ENCODE measurements around the gene DSCAML1.

The DSCAML1 gene

DNA sequence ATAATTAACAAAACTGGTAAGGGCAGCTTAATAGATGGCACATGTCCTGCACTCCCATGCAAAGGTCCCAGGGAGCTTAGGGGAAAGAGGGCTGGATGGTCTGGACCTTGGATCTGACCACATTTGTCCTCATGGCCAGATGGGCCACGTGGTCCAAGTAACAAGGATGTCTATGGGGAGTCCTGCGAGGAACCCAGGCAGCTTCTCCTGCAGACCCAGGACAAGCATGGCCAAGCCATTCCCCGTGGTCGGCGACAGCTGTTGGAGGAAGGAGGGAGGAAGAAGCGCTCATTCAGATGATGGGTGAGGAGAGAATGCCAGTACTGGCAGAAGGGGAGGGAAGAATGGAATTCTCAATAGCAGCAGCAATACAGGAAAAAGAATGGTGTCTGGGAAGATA is 109.2 kb downstream of the DSCAML1 start:
- peak; percentile 5 for DNase-seq

GRCh38 chr11:117686711-117687110 is 110.3 kb downstream of the DSCAML1 start:
- no peak for DNase-seq

DNA sequence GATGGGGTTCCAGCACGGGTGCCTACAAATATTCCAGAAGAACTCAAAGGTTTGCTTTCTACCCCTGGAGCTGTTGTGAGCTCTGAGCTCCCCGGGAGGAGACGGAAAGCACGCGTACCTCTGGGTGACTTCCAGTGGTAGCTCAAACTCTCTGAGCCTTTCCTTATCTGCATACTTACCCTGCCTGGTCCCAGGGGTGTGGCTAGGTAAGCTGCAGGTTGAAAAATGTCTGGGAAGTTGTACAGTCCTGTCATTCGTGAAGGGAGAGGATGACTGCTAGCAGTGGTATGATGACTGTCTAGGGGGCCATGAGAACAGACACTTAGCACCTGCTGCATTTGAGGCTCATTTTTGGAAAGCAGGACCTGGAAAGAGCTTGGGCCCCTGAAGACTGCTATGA is 111.5 kb downstream of the DSCAML1 start:
- no peak for DNase-seq

GRCh38 chr11:117684731-117685130 is 112.3 kb downstream of the DSCAML1 start:
- DNase-seq = peak; percentile 17

- DNase-seq = no peak
Measured at GRCh38 chr11:117684111-117684510, 112.9 kb downstream of the DSCAML1 start.

DNA sequence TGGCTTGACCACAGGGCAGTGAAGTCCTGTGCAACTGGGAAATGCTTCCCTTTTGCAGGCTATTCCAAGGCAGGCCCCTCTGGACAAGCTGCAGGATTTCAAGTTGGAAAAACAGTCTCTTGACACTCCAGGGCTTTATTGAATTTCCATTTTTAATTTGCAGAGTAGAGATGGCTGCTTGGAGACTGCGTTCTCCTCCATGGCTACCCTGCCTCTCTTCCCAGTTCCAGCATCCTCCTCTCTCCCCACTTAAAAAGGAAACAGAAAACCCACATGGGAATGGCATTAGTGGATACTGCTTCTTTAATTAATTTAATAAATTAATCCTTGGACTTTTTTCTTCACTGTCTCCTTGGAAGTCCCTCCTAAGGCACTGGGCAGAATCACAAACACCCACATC is 115.6 kb downstream of the DSCAML1 start:
- no peak for DNase-seq

- no peak for DNase-seq
Measured at GRCh38 chr11:117679461-117679860, 117.6 kb downstream of the DSCAML1 start.

DNA sequence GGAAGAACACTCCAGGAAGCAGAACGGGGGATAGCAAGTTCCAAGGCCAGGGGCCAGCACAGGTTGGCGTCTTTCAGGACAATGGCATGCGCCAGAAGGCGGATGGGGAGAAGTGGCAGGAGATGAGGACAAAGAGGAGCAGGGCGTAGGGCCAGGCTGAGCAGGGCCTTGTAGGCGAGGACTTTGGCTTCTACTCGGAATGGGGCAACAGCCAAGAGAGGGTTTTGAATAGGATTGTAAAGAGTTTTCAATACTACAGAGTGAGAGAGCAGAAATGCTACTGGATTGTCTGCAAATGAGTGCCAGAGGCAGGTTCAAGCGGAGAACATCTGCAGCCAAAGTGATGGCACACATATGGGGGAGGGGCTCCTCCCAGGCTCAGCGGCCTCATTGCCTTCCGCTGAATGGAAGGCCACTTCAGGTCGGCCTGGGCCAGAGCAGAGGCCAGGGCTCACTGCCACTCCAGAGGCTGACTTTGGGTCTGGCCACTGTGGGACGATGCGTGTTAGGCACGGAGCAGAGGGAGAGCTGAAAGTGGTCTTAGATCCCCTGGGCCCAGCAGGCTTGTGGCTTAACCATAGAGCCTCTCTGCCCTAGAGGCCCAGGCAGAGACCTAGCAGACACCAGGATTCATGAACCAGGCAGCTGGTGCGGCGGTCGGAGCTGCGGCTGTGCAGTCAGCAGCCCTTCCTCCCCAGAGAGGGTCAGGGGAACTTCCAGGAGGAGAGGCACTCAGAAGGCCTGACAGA is 118.2 kb downstream of the DSCAML1 start:
- peak; percentile 18 for DNase-seq

DNA sequence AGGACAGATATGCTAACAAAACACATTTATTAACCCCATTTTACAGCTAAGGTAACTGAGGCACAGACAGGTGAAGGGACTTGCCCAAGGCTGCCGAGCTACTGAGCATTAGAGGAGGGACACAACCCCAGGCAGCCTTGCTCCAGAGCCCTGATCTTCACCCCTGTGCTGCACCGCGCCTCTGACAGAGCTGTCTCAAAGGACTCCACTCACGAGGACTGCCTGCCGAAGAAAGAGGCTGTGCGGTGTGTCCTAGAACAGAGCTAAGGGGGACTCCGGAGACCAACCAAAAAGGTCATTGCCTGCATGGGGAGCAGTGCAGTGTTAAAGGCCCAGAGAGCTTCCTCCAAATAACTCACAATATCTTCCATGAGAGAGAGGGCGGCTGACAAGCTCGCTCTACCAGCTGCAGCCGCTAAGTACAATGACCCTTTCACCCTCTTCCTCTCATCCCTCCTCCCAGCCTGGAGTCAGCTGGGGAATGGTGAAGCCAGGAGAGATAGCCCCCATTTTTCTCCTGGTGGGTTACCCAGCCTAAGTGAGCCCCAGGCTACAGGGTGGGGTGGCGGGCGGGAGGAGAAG is 119.2 kb downstream of the DSCAML1 start:
- DNase-seq = no peak

DNA sequence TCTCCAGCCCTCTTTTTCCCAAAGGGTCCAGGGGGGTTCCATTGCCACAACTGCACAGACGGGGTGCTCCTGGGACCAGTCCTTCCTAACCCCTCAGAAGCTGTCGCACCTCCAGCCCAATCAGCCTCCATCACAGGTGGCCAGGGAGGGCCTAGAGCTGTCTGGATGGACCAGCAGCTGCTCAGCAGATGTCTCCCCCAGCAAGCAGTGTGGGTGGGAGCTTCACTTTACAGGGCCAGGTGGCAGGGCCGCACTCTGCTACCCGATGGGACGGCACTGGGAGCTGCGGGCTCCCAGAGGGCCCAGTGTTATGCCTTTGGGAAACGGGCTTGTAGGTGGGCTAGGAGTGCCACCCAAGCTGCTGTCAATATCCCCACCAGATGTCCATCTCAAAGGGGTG is 120.5 kb downstream of the DSCAML1 start:
- no peak for DNase-seq

DNA sequence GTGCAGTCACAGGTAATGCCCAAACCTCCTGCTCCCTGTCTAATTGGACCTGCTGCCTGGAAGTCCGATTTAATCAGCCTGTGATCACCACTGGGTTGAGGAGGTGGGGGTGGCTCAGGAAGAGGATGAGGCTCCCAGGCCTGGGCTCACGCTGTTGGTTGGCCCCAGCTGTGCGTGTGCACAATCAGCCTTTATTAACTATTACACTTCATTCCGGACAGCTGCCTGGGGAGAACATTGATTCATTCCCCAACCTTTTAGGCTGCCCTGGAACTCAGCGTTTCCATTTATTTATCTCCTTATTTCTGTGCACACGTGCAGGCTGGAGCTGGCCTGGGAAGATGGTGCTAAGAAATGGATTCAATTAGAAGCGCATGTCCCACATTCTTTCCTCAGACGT is 123.4 kb downstream of the DSCAML1 start:
- DNase-seq = no peak

- DNase-seq = no peak
Measured at GRCh38 chr11:117671370-117671769, 125.6 kb downstream of the DSCAML1 start.

- DNase-seq = no peak
Measured at GRCh38 chr11:117670924-117671323, 126.1 kb downstream of the DSCAML1 start.

GRCh38 chr11:117670443-117670842 is 126.6 kb downstream of the DSCAML1 start:
- no peak for DNase-seq

DNA sequence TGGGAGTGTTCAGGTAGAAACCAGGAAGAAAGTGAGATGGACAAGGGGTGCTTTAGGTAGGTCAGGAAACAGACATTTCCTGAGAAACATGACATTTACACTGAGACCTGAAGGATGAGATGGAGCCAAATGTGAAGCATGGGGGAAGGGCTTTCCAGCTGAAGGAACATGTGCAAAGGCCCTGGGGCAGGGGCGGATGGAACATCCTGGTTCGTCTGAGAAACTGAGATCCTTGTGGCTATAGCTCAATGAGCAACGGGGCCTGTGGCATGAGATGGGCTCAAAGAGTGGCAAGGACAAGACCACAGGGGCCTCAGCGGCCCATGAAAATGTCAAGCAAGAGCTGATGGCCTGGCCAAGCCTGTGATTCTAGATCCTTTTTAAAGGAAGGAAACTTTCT is 127.4 kb downstream of the DSCAML1 start:
- no peak for DNase-seq

GRCh38 chr11:117669062-117669461 is 128.0 kb downstream of the DSCAML1 start:
- peak; percentile 76 for DNase-seq

GRCh38 chr11:117668321-117668751 is 128.7 kb downstream of the DSCAML1 start:
- DNase-seq = peak; percentile 90

GRCh38 chr11:117664897-117665296 is 132.1 kb downstream of the DSCAML1 start:
- DNase-seq = no peak

- DNase-seq = peak; percentile 11
Measured at GRCh38 chr11:117663821-117664220, 133.2 kb downstream of the DSCAML1 start.

DNA sequence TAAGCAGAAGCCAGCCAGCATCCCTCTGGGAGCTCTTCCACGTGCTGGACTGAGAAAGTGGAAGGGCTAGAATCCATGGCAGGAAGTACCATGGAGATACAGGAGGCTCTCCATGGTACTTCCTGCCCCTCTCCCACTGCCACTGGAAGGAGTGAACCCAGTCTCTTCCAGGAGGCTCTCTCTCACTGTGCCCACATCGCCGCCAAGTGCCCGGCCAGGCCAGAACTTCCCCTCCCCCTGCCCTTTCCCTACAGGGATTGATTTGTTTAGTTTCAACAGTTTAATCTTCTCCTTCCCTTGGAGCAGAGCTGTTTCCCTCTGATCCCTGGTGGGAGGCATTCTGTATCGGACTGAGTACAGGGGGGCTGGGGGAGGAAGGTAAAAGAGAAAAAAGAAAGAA is 133.6 kb downstream of the DSCAML1 start:
- no peak for DNase-seq

- no peak for DNase-seq
Measured at GRCh38 chr11:117662671-117663269, 134.2 kb downstream of the DSCAML1 start.

DNA sequence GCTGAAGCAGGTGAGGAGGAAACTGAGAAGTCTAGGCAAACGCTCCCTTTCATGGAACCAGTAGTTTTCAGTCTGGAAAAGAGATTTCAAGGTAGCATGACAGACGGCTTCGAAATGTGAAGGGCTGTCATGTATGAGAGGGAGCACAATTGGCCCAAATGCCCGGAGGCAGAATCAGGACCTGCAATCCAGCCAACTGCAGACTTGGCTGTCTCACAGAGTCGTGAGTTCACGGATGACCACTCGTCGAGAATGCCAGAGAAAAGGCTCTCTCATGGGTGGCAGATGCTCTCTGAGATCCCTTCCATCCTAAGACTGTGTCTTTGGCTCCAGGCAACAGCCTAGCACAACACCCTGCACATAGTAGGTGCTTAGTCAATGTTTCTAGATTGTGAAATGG is 134.8 kb downstream of the DSCAML1 start:
- DNase-seq = peak; percentile 36

DNA sequence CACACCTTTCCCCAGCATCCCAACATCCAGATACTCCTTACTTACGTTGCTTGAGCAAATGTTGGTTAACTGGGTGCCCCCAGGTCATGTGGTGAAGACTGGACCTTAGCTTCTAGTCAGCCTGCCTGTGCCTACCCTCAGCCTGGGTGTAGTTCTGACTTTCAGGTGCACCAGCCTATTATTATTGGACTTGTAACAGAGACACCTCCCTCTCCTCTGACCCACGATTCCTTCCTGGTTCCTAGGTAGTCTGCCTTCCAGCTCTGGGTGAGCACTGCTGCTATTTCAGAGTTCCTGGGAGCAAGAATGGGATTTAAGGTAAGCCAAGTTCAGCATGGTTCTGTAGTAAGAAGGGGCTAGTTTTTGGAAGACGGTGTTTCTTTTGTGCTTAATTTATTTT is 138.2 kb downstream of the DSCAML1 start:
- DNase-seq = no peak

GRCh38 chr11:117657794-117658193 is 139.2 kb downstream of the DSCAML1 start:
- peak; percentile 61 for DNase-seq
